ENCODE results near the gene BMAL2.

Gene BMAL2

DNA sequence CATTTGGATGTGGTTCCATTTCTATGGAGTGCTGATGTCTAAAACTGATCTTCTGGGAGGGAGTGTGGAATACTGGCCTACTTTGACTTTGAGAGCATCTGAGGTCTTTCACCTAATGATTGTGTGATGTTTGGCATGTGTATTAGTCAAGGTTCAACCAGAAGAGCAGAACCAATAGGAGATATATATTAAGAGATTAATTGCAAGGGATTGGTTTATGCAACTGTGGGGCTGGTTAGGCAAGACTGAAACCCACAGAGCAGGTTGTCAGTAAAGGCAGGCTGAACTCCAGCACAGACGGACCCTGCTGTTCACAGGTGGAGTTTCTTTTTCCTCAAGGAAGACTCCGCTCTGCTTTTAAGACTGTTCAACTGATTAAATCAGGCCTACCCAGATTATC is 11.6 kb downstream of the BMAL2 start:
- no peak for TF ChIP-seq POLR2A (IDR thresholded peaks at IDR 0.05; ENCODE audit: low read depth, low read length)
- no peak for TF ChIP-seq PAX5 (IDR thresholded peaks at IDR 0.05; ENCODE audit: insufficient read depth, low read length, severe bottlenecking)
- TF ChIP-seq POLR2AphosphoS5 (IDR thresholded peaks at IDR 0.05; ENCODE audit: low read depth, low read length), result no peak
- no peak for TF ChIP-seq SPI1 (IDR thresholded peaks at IDR 0.05; ENCODE audit: low read depth, low read length)
- TF ChIP-seq TAF1 (IDR thresholded peaks at IDR 0.05; ENCODE audit: low read depth, low read length), result no peak
- TF ChIP-seq POU2F2 (IDR thresholded peaks at IDR 0.05; ENCODE audit: low read depth, low read length), result no peak
- DNase-seq (ENCODE audit: insufficient read length, low spot score) (no peak), FAIRE-seq (no peak)

DNA sequence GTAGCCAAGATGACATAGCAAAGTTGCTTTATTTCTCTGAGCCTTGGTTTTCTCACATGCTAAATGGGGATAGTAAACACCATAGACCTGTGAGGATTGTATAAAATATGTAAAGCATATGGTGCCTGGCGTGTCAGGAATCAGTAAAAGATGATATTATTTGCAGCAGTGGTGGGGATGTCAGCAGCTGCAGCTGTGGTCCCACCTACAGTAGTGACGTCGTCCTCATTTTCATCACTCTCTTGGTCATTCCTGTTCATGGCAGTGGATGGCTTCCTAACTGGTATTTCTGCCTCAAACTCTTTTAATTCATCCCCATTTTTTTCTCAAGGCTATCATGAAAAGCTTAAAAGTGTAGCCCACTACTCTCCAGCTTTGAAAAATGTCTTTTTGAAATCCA is 12.1 kb downstream of the BMAL2 start:
- DNase-seq (ENCODE audit: insufficient read length, low spot score), result no peak
- FAIRE-seq, result no peak

DNA sequence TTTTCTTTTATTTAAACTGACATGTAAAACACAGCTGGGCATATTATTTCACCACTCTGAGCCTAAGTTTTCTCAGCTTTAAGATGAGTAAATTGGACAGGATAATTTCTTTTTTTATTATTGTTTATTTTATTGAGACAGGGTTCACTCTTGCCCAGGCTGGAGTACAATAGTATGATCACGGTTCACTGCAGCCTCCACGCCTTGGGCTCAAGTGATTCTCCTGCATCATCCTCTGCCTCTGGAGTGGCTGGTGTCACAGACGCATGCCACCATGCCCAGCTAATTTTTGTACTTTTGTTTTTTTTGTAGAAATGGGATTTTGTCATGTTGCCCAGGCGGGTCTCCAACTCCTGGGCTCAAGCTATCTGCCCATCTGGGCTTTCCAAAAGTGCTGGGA is 12.7 kb downstream of the BMAL2 start:
- DNase-seq (ENCODE audit: insufficient read length, low spot score) (no peak), FAIRE-seq (no peak)
- TF ChIP-seq POLR2AphosphoS5 (IDR thresholded peaks at IDR 0.05; ENCODE audit: low read depth, low read length) (no peak), PAX5 (IDR thresholded peaks at IDR 0.05; ENCODE audit: insufficient read depth, low read length, severe bottlenecking) (no peak), POU2F2 (IDR thresholded peaks at IDR 0.05; ENCODE audit: low read depth, low read length) (no peak), POLR2A (IDR thresholded peaks at IDR 0.05; ENCODE audit: low read depth, low read length) (no peak), SPI1 (IDR thresholded peaks at IDR 0.05; ENCODE audit: low read depth, low read length) (no peak), TAF1 (IDR thresholded peaks at IDR 0.05; ENCODE audit: low read depth, low read length) (no peak)

More for the DNA sequence above, 12.1 kb downstream of the BMAL2 start:
- TF ChIP-seq SPI1 (IDR thresholded peaks at IDR 0.05; ENCODE audit: low read depth, low read length) (no peak), POLR2A (IDR thresholded peaks at IDR 0.05; ENCODE audit: low read depth, low read length) (no peak)

DNA sequence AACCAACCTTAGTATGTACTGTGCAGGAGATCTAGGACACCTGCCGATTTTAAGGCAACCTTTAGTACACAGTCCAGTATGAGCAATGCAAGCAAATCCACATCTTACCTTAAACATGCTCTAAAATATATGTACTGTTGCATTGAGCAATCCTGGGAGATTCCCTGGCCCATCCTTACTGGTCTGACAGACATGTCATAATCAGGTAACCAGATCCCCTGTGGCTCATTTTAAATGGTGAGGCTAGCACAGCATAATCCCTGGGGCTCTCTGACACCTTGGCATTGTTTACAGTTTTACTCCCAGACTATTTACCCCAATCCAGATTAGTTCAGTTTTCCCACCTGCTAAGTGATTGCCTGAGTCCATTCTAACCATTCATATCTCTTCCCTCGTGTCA is 15.1 kb downstream of the BMAL2 start:
- TF ChIP-seq POLR2A (IDR thresholded peaks at IDR 0.05; ENCODE audit: low read depth, low read length), result no peak
- no peak for TF ChIP-seq POLR2AphosphoS5 (IDR thresholded peaks at IDR 0.05; ENCODE audit: low read depth, low read length)
- TF ChIP-seq SPI1 (IDR thresholded peaks at IDR 0.05; ENCODE audit: low read depth, low read length), result no peak
- no peak for TF ChIP-seq PAX5 (IDR thresholded peaks at IDR 0.05; ENCODE audit: insufficient read depth, low read length, severe bottlenecking)
- TF ChIP-seq POU2F2 (IDR thresholded peaks at IDR 0.05; ENCODE audit: low read depth, low read length), result no peak
- TF ChIP-seq TAF1 (IDR thresholded peaks at IDR 0.05; ENCODE audit: low read depth, low read length), result no peak
- no peak for DNase-seq (ENCODE audit: insufficient read length, low spot score)
- FAIRE-seq, result peak; percentile 55

DNA sequence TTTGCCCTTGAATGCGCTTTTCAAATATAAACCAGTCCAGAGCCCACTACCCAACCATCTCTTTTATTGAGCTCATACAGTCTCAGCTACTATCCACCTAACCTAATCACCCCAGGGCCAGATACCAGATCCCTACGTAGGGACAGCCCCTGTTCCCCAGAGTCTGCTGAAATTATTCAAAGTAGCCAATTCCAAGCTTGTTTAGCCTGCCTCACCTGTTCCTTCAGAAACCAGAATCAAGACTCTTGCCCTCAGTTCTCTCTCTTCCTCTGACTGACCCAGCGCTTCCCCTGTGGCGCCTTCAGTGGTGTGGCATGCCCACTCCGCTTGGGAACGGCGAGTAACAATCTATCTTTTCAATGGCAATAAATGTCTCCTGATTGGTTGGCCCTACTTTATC is 18.8 kb downstream of the BMAL2 start:
- TF ChIP-seq POU2F2 (IDR thresholded peaks at IDR 0.05; ENCODE audit: low read depth, low read length) (no peak), TAF1 (IDR thresholded peaks at IDR 0.05; ENCODE audit: low read depth, low read length) (no peak), POLR2AphosphoS5 (IDR thresholded peaks at IDR 0.05; ENCODE audit: low read depth, low read length) (no peak), POLR2A (IDR thresholded peaks at IDR 0.05; ENCODE audit: low read depth, low read length) (no peak), SPI1 (IDR thresholded peaks at IDR 0.05; ENCODE audit: low read depth, low read length) (no peak), PAX5 (IDR thresholded peaks at IDR 0.05; ENCODE audit: insufficient read depth, low read length, severe bottlenecking) (no peak)
- FAIRE-seq, result no peak
- no peak for DNase-seq (ENCODE audit: insufficient read length, low spot score)

DNA sequence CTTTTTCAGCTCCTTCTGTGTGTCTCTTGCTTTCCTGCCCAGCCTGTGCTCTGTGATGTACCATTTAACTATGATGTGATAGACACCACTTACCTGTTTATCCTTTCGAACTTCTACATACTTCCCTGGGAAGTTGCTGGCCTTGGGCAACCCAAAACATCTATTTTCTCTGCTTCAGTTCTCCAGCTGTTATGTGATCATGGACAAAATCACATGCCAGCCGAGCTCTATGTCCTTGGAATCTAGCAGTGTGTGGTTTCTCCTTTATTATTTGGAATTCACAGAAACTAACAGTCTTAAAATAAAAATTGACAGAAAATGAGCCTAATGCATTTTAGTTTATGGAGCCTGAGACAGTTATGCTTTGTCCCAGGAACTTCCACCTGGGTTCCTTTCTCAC is 22.9 kb downstream of the BMAL2 start:
- FAIRE-seq (no peak), DNase-seq (ENCODE audit: insufficient read length, low spot score) (no peak)
- TF ChIP-seq POU2F2 (IDR thresholded peaks at IDR 0.05; ENCODE audit: low read depth, low read length) (no peak), POLR2AphosphoS5 (IDR thresholded peaks at IDR 0.05; ENCODE audit: low read depth, low read length) (no peak), POLR2A (IDR thresholded peaks at IDR 0.05; ENCODE audit: low read depth, low read length) (no peak), PAX5 (IDR thresholded peaks at IDR 0.05; ENCODE audit: insufficient read depth, low read length, severe bottlenecking) (no peak), TAF1 (IDR thresholded peaks at IDR 0.05; ENCODE audit: low read depth, low read length) (no peak), SPI1 (IDR thresholded peaks at IDR 0.05; ENCODE audit: low read depth, low read length) (no peak)

DNA sequence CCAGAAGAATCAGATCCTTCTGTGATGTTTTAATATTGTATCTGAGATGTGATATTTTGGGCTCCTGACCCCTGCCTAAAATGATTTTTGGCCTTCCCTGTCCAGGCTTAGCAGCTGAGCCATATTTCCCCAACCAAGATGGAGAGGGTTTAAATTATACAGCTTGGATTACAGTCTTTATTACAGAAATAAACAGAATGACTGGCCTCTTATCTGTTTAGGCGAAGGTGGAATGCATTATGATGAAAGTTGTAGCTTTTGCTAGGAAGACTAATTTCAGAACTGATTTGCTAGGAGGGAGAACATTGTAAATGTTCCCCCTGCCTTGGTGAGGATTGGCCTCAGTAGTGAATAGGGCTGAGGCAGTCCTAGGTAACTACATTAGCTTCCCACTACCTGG is 23.3 kb downstream of the BMAL2 start:
- FAIRE-seq (peak; percentile 69), DNase-seq (ENCODE audit: insufficient read length, low spot score) (no peak)
- no peak for TF ChIP-seq POLR2A (IDR thresholded peaks at IDR 0.05; ENCODE audit: low read depth, low read length)
- no peak for TF ChIP-seq POU2F2 (IDR thresholded peaks at IDR 0.05; ENCODE audit: low read depth, low read length)
- TF ChIP-seq PAX5 (IDR thresholded peaks at IDR 0.05; ENCODE audit: insufficient read depth, low read length, severe bottlenecking), result no peak
- no peak for TF ChIP-seq SPI1 (IDR thresholded peaks at IDR 0.05; ENCODE audit: low read depth, low read length)
- TF ChIP-seq POLR2AphosphoS5 (IDR thresholded peaks at IDR 0.05; ENCODE audit: low read depth, low read length), result no peak
- no peak for TF ChIP-seq TAF1 (IDR thresholded peaks at IDR 0.05; ENCODE audit: low read depth, low read length)

DNA sequence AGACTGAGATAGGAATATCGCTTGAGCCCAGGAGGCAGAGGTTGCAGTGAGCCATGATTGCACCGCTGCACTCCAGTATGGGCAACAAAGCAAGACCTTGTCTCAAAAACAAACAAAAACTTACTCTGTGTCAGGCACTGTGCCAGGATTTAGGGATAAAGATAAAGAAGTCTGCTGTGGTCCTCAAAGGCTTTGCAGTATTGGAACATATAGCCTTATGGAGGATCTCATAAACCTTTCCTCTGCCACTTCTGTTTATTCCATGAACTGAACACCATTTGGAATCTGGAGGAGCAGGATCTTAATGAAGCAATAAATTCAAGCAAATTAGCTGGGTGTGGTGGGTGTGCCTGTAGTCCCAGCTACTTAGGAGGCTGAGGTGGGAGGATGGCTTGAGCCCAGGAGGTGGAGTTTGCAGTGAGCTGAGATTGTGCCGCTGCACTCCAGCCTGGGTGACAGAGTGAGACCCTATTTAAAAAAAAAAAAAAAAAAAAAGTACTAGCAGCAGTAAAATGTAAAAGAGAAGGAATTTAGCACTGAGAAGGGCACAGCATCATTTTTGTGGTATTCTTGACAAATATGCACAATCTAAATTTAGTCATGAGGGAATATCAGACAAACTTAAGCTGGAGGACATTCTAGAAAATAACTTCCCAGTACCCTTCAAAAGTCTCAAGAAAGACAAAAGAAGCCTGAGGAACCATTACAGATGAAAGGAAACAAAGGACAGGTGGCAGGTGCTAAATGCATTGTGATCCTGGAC is 27.1 kb downstream of the BMAL2 start:
- TF ChIP-seq PAX5 (IDR thresholded peaks at IDR 0.05; ENCODE audit: insufficient read depth, low read length, severe bottlenecking), result no peak
- TF ChIP-seq POLR2A (IDR thresholded peaks at IDR 0.05; ENCODE audit: low read depth, low read length), result no peak
- no peak for DNase-seq (ENCODE audit: insufficient read length, low spot score)
- FAIRE-seq, result no peak

DNA sequence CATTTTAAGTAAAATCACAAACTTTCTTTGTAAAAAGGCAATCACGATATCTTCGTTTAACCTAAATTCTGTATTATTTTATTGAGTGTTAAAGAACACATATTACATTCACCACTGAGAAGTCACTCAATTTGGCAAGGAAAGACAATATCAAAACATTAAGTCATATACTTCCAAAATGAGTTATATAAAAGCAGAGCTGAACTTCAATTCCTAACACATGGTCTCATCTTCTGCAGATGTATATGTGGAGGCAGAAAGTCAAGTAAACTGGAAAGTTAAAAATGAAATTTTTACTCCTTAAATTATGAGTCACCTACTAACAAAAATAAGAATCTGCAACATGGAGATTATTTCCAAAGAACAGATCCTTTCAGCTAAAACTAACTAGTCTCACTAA is 28.7 kb downstream of the BMAL2 start:
- no peak for DNase-seq (ENCODE audit: insufficient read length, low spot score)
- no peak for TF ChIP-seq POU2F2 (IDR thresholded peaks at IDR 0.05; ENCODE audit: low read depth, low read length)

DNA sequence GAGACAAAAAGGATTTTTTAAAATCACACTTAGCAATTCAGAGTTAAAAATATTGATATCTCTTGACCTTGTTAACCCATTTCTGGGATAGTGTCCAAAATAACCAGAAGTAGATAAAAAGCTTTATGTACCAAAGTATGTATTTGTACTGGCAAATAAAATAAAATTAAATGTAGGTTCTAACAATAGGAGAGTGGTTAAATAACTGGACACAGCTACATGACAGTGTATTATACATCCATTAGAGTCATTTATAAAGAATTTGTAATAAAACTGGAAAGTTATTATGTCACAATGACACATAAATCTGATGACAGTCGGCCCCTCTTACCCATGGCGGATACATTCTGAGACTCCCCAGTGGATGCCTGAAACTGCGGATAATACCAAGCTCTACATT is 34.0 kb downstream of the BMAL2 start:
- no peak for TF ChIP-seq POLR2AphosphoS5 (IDR thresholded peaks at IDR 0.05; ENCODE audit: low read depth, low read length)
- TF ChIP-seq POLR2A (IDR thresholded peaks at IDR 0.05; ENCODE audit: low read depth, low read length), result no peak
- TF ChIP-seq TAF1 (IDR thresholded peaks at IDR 0.05; ENCODE audit: low read depth, low read length), result no peak
- TF ChIP-seq POU2F2 (IDR thresholded peaks at IDR 0.05; ENCODE audit: low read depth, low read length), result no peak
- no peak for TF ChIP-seq SPI1 (IDR thresholded peaks at IDR 0.05; ENCODE audit: low read depth, low read length)
- no peak for TF ChIP-seq PAX5 (IDR thresholded peaks at IDR 0.05; ENCODE audit: insufficient read depth, low read length, severe bottlenecking)
- FAIRE-seq (no peak), DNase-seq (ENCODE audit: insufficient read length, low spot score) (no peak)

More for the DNA sequence above, 28.7 kb downstream of the BMAL2 start:
- FAIRE-seq, result no peak
